Endothelial cell of umbilical vein (primary cell): ENCODE data around the gene BMERB1. TPM values are rescaled to one million over a fixed set of nuclear protein-coding genes. Genes with fewer than 3 reads are reported as not detected.

Source experiments
- BruUV-seq: library from RNA; stranded (reverse); fragments of 400-500 nt; replicated peaks from 2 replicates; lab custom pipeline; 2021; lab: Mats Ljungman, UMichigan
- CTCF ChIA-PET: fragments of 300-600, 350-600 bp; sonication (Branson Sonifier 250); formaldehyde crosslinking; loops from one replicate; lab custom pipeline; 2021; ENCODE audit warnings: antibody characterized with exemption, inconsistent platforms; lab: Charles Lee
- POLR2A ChIA-PET: fragments of 300-600, 350-600 bp; sonication (Branson Sonifier 250); formaldehyde crosslinking; loops from one replicate; lab custom pipeline; 2021; ENCODE audit warnings: antibody characterized with exemption, inconsistent platforms; lab: Charles Lee
- DNase-seq: peaks from one replicate; pipeline ENCODE4 v3.0.0-alpha.2; 2011; ENCODE audit warnings: low read depth, low spot score
- FAIRE-seq: peaks from 2 replicates; lab custom pipeline; 2011; peaks lifted over from hg19 to GRCh38; lab: Jason Lieb, UNC
- H2AFZ ChIP-seq: 2 replicates; pipeline ENCODE4 v1.6.0; 2012; ENCODE audit warnings: low read depth, low read length, control low read depth, inconsistent platforms
- H3K27ac ChIP-seq: 2 replicates; pipeline ENCODE4 v1.5.1; 2011; ENCODE audit warnings: low read depth, mild to moderate bottlenecking, control low read depth, low read length, moderate library complexity; ENCODE audit not compliant: insufficient read depth
- H3K27me3 ChIP-seq, 2 experiments: 2 replicates each; pipeline versions ENCODE4 v1.6.0 to v1.6.1; 2011; ENCODE audit warnings: low read length in 2 of 2, mixed read lengths in 1 of 2; ENCODE audit not compliant: control insufficient read depth in 2 of 2, insufficient read depth in 2 of 2
- H3K36me3 ChIP-seq, 2 experiments: 2 replicates in 1 of 2; 3 replicates in 1 of 2; pipeline ENCODE4 v1.5.1; 2011; ENCODE audit warnings: low read length in 2 of 2, mild to moderate bottlenecking in 1 of 2, moderate library complexity in 1 of 2; ENCODE audit not compliant: control insufficient read depth in 2 of 2, insufficient read depth in 2 of 2; ENCODE audit errors: extremely low read depth in 1 of 2
- H3K4me1 ChIP-seq: 3 replicates; pipeline ENCODE4 v1.5.1; 2011; ENCODE audit warnings: mild to moderate bottlenecking, low read length; ENCODE audit not compliant: control insufficient read depth, insufficient read depth; ENCODE audit errors: extremely low read depth
- H3K4me2 ChIP-seq: 2 replicates; pipeline ENCODE4 v1.6.1; 2011; ENCODE audit warnings: low read length, control low read depth, mixed read lengths; ENCODE audit not compliant: insufficient read depth
- H3K4me3 ChIP-seq, 3 experiments: fragments of 200-600 bp in 1 of 3; sonication (generic), shearing (Covaris generic) in 1 of 3; replicated peaks in 1 of 3; 2 replicates each; pipeline ENCODE4 v1.5.1; 2011 to 2016; ENCODE audit warnings: control low read depth in 3 of 3, low read length in 3 of 3, mild to moderate bottlenecking in 2 of 3, inconsistent platforms in 1 of 3, low read depth in 1 of 3, moderate library complexity in 1 of 3; ENCODE audit not compliant: insufficient read depth in 1 of 3
- H3K79me2 ChIP-seq: 2 replicates; pipeline ENCODE4 v1.6.0; 2012; ENCODE audit warnings: low read length, inconsistent platforms; ENCODE audit not compliant: control insufficient read depth, insufficient read depth
- H3K9ac ChIP-seq: replicated peaks from 2 replicates; pipeline ENCODE3; 2011; ENCODE audit warnings: low read length, control low read depth; ENCODE audit not compliant: insufficient read depth; ENCODE audit errors: extremely low read depth
- H3K9me1 ChIP-seq: replicated peaks from 3 replicates; pipeline ENCODE4 v1.6.0; 2011; ENCODE audit warnings: mild to moderate bottlenecking, low read length; ENCODE audit not compliant: control insufficient read depth, insufficient read depth; ENCODE audit errors: extremely low read depth
- H3K9me3 ChIP-seq: replicated peaks from 2 replicates; pipeline ENCODE4 v1.5.1; 2012; ENCODE audit warnings: low read length, inconsistent platforms; ENCODE audit not compliant: control insufficient read depth, insufficient read depth
- H4K20me1 ChIP-seq: replicated peaks from 2 replicates; pipeline ENCODE3; 2011; ENCODE audit warnings: mild to moderate bottlenecking, low read length; ENCODE audit not compliant: control insufficient read depth, insufficient read depth; ENCODE audit errors: extremely low read depth
- CTCF ChIP-seq, 2 donors: IDR thresholded peaks; 1 replicate in 1 of 2; 2 replicates in 1 of 2; pipeline ENCODE4 v1.5.1; 2011; ENCODE audit warnings: low read length in 2 of 2, mild to moderate bottlenecking in 2 of 2, moderate library complexity in 2 of 2, control low read depth in 1 of 2, inconsistent platforms in 1 of 2, low read depth in 1 of 2; ENCODE audit not compliant: insufficient read depth in 1 of 2; ENCODE audit errors: extremely low read depth in 1 of 2
- EZH2 ChIP-seq: IDR thresholded peaks from 2 replicates; pipeline ENCODE4 v1.6.1; 2012; ENCODE audit warnings: borderline replicate concordance, low read depth, mild to moderate bottlenecking, moderate library complexity, low read length, inconsistent platforms; ENCODE audit not compliant: severe bottlenecking
- FOS ChIP-seq: IDR thresholded peaks from 2 replicates; pipeline ENCODE4 v1.6.1; 2011; ENCODE audit warnings: mild to moderate bottlenecking, low read length, moderate library complexity, borderline replicate concordance; ENCODE audit not compliant: insufficient read depth
- GATA2 ChIP-seq: IDR thresholded peaks from 2 replicates; pipeline ENCODE4 v1.7.0; 2011; ENCODE audit warnings: low read depth, mild to moderate bottlenecking, moderate library complexity, mixed read lengths, low read length; ENCODE audit not compliant: insufficient read length, insufficient read depth
- JUN ChIP-seq: IDR thresholded peaks from 2 replicates; pipeline ENCODE4 v1.6.1; 2011; ENCODE audit warnings: borderline replicate concordance, low read depth; ENCODE audit not compliant: insufficient read length, insufficient read depth
- MAX ChIP-seq: IDR thresholded peaks from 2 replicates; pipeline ENCODE4 v1.6.1; 2011; ENCODE audit not compliant: insufficient read depth, insufficient read length
- MYC ChIP-seq: IDR thresholded peaks from one replicate; pipeline ENCODE4 v1.6.1; 2011; ENCODE audit warnings: mild to moderate bottlenecking, low read depth, low read length
- POLR2A ChIP-seq: IDR thresholded peaks from 2 replicates; pipeline ENCODE4 v1.6.1; 2012; ENCODE audit warnings: low read depth, mild to moderate bottlenecking, control low read depth, low read length
- POLR2AphosphoS5 ChIP-seq: IDR thresholded peaks from 2 replicates; pipeline ENCODE4 v1.6.1; 2012; ENCODE audit warnings: low read depth, mild to moderate bottlenecking, control low read depth, low read length, moderate library complexity; ENCODE audit not compliant: insufficient read depth
- dilution Hi-C: fragments of 300-500 bp; cut with MboI; formaldehyde crosslinking; loops from one replicate; pipeline ENCODE4 v1.15.0; 2019; ENCODE audit warnings: low sequenced_read_pairs; ENCODE audit not compliant: extremely low pct_ligation_motif_present
- intact Hi-C: fragments of 100-400 bp; cut with micrococcal nuclease; formaldehyde crosslinking; loops from one replicate; pipeline ENCODE4 v1.10.0; 2022
- polyA plus RNA-seq, 4 experiments: library from polyadenylated mRNA; depleted of rRNA in 3 of 4; stranded (reverse) in 3 of 4; unstranded in 1 of 4; fragments of >200 nt; gene quantifications; 2 replicates each; pipeline versions ENCODE4 v1.2.1 to v1.2.3, GENCODE V29; 2011 to 2012; ENCODE audit warnings: missing spikeins in 1 of 4
- total RNA-seq: library from RNA; stranded (reverse); gene quantifications from 2 replicates; pipeline ENCODE4 v1.2.3, GENCODE V29; 2021

The BMERB1 gene
- total and polyA plus RNA-seq, 2 donors (not counting 3 experiments of a cell fraction or from before 2014, with no cell fraction given), result 14.1 to 17.4 TPM

GRCh38 chr16:15621456-15621855, 187.1 kb downstream of the BMERB1 start:
- H3K9me1 ChIP-seq, result no peaks in the 10 kb centered on the region
- H3K27me3 ChIP-seq, result no peaks in the 10 kb centered on the region
- H2AFZ ChIP-seq, result no peak overlapping the region
- BruUV-seq, result no TSS peak
- TF ChIP-seq POLR2A, result no peak
- no peak for TF ChIP-seq CTCF (IDR thresholded peaks at IDR 0.05; ENCODE audit: extremely low read depth in 1 of 2, insufficient read depth in 1 of 2, low read depth in 1 of 2, low read length in 2 of 2)
- no peak for TF ChIP-seq JUN
- no peak for TF ChIP-seq MAX
- no peak for TF ChIP-seq MYC
- TF ChIP-seq EZH2, result no peak
- intact Hi-C loops (no loop called here), dilution Hi-C loops (no loop called here)
- ChIA-PET POLR2A (no interaction called here), CTCF (interaction anchor here (0.6 to 1.2 kb wide), 4 partner anchors 9 to 61 kb away, joined by 3 read pairs; partner anchors contain the start of gene MARF1)
- FAIRE-seq (no peak), DNase-seq (no peak)
- H3K4me2 ChIP-seq, result no peak overlapping the region
- peaks cover 22 to 45% of the 10 kb centered on the region in 2 experiments for H3K36me3 ChIP-seq
- H3K9me3 ChIP-seq, result no peaks in the 10 kb centered on the region
- no peak overlapping the region for H3K9ac ChIP-seq
- no peak overlapping the region for H3K4me3 ChIP-seq
- no peaks in the 10 kb centered on the region for H3K4me1 ChIP-seq
- H3K27ac ChIP-seq, result no peak overlapping the region
- H3K79me2 ChIP-seq, result no peaks in the 10 kb centered on the region
- no peaks in the 10 kb centered on the region for H4K20me1 ChIP-seq

- FAIRE-seq (no peak), DNase-seq (no peak)
- dilution Hi-C loops (no loop called here), intact Hi-C loops (no loop called here)
- Histone ChIP-seq H4K20me1 (no peaks in the 10 kb centered on the region), H3K9me3 (no peaks in the 10 kb centered on the region), H3K4me3 (no peak overlapping the region), H3K9me1 (no peaks in the 10 kb centered on the region), H3K27ac (no peak overlapping the region), H3K9ac (no peak overlapping the region), H3K36me3 (peaks cover 19 to 43% of the 10 kb centered on the region in 2 experiments), H3K27me3 (no peaks in the 10 kb centered on the region), H2AFZ (no peak overlapping the region), H3K4me1 (no peaks in the 10 kb centered on the region), H3K79me2 (no peaks in the 10 kb centered on the region), H3K4me2 (no peak overlapping the region)
- ChIA-PET CTCF (interaction anchor here (0.6 to 1.2 kb wide), 6 partner anchors 10 to 194 kb away, joined by 3 to 4 read pairs (median 3); partner anchors contain the start of gene MARF1), POLR2A (no interaction called here)
- TF ChIP-seq MAX (no peak), CTCF (IDR thresholded peaks at IDR 0.05; ENCODE audit: extremely low read depth in 1 of 2, insufficient read depth in 1 of 2, low read depth in 1 of 2, low read length in 2 of 2) (no peak), MYC (no peak), POLR2AphosphoS5 (no peak), EZH2 (no peak), FOS (no peak), JUN (no peak), POLR2A (no peak), GATA2 (no peak)
- BruUV-seq, result no TSS peak
Observed at GRCh38 chr16:15621889-15622288, 187.5 kb downstream of the BMERB1 start.
